ENCODE data around the gene SCGB1C2.
"Not testable (repeated sequence)": the region's sequence is repeated elsewhere in the genome, so short reads cannot be mapped to it uniquely, and the experiment has no call there.

Gene SCGB1C2

DNA sequence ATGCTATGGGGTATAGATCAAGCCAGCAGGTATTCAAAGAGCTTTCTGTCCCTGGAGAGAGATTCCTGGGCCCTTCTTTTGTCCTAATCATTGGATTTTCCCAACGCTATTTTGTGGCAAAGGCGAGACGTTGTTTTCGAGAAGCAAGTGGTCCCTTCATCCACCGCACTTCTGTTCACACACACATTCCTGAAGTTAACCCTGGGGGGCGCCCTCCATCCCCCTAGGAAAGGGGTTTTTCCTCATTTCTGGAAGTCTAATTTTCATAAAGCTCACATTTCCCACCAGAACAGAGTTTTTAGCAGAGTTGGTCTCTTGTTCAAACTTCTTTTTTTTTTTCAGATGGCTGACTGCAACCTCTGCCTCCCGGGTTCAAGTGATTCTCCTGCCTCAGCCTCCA, 11.9 kb downstream of the SCGB1C2 start:
- DNase-seq, result no peak

GRCh38 chr17:149897-150584, 12.7 kb downstream of the SCGB1C2 start:
- no peak for DNase-seq

GRCh38 chr17:151004-151403, 13.6 kb downstream of the SCGB1C2 start:
- no peak for DNase-seq

DNA sequence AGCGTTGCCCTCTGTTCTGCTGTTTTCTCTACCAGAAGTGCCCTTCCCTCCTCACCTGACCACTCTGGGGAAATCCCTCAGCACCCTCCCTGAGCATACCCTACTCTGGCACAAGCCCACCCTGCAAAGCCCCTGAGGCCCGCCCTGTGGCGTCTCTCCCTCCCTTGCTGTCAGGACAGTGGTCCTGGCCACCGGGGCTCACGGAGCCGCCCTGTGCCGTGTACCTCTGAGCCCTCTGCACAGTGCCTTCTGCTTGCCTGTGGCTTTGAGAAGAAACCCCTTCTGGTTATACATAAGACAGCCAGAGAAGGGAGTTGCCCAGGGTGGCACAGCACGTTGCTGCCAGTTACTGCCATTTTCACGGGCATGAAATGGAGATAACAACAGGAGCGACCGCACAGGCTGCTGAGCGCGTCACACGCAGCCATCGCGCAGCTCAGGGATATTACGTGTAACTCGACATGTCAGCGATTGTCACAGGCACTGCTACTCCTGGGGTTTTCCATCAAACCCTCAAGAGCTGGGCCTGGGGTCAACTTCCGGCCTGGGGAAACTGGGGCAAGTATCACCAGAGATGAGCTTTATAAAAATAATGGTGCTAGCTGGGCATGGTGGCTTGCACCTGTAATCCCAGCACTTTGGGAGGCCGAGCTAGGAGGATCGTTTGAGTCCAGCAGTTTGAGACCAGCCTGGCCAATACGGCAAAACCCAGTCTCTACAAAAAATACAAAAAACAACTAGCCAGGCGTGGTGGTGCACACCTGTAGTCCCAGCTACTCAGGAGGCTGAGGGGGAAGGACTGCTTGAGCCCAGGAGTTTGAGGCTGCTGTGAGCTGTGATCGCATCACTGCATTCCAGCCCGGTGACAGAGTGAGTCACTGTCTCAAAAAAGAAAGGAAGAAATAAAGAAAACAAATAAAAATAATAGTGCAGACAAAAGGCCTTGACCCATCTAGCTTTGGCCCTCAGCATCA, 14.8 kb downstream of the SCGB1C2 start:
- no peak for DNase-seq

DNA sequence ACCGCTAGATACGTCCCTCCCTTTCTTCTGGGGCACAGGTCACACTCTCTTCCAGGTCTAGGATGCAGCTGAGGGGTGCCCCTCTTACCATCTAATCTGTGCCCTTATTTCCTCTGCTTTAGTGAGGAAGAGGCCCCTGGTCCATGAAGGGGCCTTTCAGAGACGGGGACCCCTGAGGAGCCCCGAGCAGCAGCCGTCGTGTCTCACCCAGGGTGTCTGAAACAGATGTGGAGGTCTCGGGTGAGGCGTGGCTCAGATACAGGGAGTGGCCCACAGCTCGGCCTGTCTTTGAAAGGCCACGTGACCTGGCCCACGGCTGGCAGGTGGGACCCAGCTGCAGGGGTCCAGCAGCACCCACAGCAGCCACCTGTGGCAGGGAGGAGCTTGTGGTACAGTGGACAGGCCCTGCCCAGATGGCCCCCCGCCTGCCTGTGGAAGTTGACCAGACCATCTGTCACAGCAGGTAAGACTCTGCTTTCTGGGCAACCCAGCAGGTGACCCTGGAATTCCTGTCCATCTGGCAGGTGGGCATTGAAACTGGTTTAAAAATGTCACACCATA, 15.6 kb downstream of the SCGB1C2 start:
- no peak for DNase-seq

- no peak for DNase-seq
Observed at GRCh38 chr17:153851-154250, 16.5 kb downstream of the SCGB1C2 start.

DNA sequence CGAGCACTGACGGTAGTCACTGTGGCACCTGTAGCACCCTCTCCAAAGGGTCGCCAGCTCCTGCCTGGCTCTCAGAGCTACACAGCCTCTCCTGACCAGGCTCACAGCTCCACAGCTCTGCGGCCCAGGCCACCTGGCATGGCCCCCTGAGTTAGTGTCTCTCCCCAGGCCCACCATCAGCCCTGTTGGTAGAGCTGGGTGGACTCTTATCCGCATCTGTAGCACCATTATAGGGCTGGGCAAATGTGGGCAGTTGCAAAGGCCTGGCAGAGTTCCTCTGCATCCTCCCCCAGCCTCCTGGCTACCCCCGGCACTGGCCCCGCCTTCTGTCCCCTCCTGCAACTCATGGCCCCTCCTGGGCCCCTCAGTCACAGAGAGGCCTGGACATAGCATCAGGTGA, 18.2 kb downstream of the SCGB1C2 start:
- DNase-seq, result no peak

- no peak for DNase-seq
Observed at GRCh38 chr17:156094-156621, 18.8 kb downstream of the SCGB1C2 start.

DNA sequence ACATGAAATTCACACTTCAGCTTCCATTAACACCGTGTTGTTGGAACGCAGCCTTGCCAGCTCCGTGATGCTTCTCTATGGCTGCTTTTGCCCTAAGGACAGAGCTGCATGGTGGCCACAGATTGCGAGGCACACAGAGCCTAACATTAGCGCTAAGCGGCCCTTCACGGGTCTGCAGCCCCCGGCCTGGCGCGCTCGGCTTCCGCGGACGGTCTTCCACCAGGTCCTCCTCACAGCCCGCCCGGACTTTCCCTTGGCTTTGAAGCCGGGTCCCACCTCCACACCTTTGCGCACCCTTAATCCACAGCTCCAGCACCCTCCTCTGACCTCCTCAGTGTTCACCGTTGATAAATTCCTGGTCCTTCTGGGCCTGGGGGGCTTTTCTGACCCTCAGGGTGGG, 19.6 kb downstream of the SCGB1C2 start:
- DNase-seq, result no peak

DNA sequence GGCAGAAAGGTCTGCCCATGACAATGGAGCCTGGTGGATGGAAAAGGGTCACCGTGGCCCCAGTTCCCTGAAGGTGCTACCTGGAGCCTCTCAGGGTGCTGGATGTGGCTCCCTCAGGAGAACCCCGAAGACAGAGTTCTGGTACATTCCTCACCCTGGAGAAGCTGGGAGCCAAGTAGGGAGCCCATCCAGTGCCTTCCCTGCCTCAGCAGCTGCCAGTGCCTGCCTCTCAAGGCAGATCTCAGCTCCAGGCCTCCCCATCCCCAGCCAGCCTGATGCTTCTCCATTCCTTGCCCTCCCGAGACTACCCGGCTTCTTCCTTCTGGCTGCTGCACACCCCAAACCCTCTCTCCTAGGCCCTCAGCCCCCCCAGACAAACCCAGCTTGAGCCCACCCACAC, 20.5 kb downstream of the SCGB1C2 start:
- no peak for DNase-seq

- no peak for DNase-seq
Observed at GRCh38 chr17:158379-158778, 21.0 kb downstream of the SCGB1C2 start.

DNA sequence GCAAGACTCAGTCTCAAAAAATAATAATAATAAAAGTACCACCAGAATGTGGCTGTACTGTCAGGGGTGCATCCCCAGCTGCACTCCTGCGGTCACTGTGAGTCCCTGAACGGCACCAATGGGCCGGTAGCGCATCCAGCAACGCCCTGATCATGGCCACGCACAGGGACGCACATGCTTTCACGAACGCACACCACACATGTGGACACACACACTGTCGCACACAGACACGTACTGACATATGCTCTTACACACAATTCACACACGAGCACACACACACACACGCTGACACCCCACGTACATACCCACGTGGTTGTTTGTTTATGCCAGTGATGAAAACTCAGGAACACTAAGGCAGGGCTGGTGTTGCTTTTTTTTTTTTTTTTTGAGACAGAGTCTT, 22.2 kb downstream of the SCGB1C2 start:
- DNase-seq, result no peak

- DNase-seq, result no peak
Observed at GRCh38 chr17:160336-160735, 23.0 kb downstream of the SCGB1C2 start.

- DNase-seq, result no peak
Observed at GRCh38 chr17:161481-161880, 24.1 kb downstream of the SCGB1C2 start.

- no peak for DNase-seq
Observed at GRCh38 chr17:162689-163088, 25.3 kb downstream of the SCGB1C2 start.

DNA sequence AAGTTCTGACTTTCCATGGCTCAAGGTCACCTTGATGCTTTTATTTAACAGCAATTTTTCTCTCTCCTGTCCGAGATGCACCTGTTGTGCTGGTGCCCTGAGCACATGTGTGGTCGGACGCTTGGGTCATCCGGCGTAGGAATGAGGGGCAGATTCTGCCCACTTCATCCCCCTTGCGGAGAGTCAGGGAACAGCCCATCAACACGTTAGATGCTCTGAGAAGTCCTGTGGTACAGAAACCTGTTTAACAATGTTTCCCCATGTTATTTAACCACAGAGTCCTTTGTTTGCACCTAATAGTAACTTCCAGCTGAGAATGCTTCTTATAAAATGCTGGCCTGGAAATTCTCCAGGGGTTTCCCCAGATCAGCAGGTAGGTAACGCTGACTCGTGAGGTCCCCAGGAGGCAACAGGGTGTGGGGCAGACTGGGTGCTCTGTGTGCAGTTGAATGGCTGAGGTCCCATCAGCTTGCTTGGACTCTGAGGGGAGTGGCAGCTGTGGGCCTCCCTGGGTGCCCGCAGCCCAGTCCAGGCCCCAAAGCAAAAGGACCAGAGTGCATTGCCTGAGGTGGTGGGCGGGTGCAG, 26.2 kb downstream of the SCGB1C2 start:
- DNase-seq, result no peak

- DNase-seq, result peak; percentile 29 to 35
Observed at GRCh38 chr17:164303-165235, 27.2 kb downstream of the SCGB1C2 start.

- DNase-seq, result no peak
Observed at GRCh38 chr17:165939-166338, 28.6 kb downstream of the SCGB1C2 start.

DNA sequence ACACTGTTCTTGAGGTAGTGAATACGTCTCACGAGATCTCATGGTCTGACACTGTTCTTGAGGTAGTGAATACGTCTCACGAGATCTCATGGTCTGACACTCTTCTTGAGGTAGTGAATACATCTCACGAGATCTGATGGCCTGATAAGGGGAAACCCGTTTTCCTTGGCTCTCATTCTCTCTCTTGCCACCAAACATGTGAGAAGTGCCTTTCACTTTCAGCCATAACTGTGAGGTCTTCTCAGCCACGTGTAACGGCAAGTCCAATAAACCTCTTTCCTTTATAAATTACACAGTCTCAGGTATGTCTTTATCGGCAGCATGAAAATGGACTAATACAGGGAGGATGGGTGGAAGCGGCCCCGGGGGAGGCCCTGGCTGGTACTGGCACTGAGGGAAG, 31.2 kb downstream of the SCGB1C2 start:
- DNase-seq, result not testable (repeated sequence)

DNA sequence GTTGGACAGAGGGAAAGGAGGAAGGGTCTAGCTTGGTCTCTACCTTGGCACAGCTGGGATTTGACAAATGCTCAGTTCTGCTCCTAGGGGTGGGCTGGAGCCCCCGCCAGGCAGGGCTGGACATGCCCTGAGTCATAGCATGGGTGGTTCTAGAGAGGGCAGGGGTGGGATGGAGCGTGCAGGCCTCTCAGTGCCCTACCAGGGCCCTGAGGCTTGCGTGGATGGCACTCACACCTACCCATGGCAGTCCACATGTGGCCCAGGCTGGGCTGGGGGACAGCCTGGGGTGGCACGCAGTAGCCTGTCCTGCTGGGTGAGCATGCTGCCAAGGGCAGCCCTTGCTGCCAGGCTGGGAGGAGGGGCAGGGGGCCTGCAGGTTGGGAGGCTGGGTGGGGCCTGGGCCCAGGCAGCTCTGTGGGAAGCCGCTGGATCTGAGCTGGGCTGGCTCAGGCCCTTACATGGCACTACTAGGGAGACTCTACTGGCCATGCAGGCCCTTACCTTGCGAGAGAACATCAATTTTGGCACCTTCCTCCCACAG, 32.8 kb downstream of the SCGB1C2 start:
- DNase-seq, result no peak

DNA sequence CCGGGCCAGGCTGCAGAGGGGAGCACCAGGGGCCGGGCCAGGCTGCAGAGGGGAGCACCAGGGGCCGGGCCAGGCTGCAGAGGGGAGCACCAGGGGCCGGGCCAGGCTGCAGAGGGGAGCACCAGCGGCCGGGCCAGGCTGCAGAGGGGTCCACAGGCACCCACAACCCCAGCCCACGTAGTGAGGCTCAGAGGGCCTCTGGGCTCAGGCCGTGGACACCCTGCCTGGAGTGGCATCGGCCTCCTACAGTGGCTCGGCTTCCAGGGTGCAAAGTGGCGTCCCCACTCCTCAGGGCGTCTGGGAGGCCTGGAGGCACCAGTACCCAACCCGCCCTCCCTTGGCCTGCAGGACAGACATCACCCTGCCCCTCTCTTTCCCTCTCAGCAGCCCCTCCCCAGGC, 34.5 kb downstream of the SCGB1C2 start:
- DNase-seq, result no peak

GRCh38 chr17:172401-172800, 35.0 kb downstream of the SCGB1C2 start:
- no peak for DNase-seq
